Activated CD8-positive, alpha-beta memory T cell treated with anti-CD3 and anti-CD28 coated beads, Interleukin-2, amount 50 U/mL, for 1 hour (primary cell): Measurements from ENCODE around the gene ZBTB5.
"Not testable (repeated sequence)": the region's sequence is repeated elsewhere in the genome, so short reads cannot be mapped to it uniquely, and the experiment has no call there.

Experiments used
- DNase-seq: peaks from one replicate; pipeline ENCODE4 v3.0.0-alpha.2; 2020; ENCODE audit errors: extremely low read depth

ZBTB5 gene

GRCh38 chr9:37486256-37486615, 21.0 kb upstream of the ZBTB5 start:
- no peak for DNase-seq

- peak; percentile 89 for DNase-seq
Measured at GRCh38 chr9:37485389-37486255, 20.4 kb upstream of the ZBTB5 start, which contains the start of gene POLR1E. TSS of gene POLR1E (plus strand) at chr9:37485948. CDS start at chr9:37486048, 100 bp downstream.

- no peak for DNase-seq
Measured at GRCh38 chr9:37480759-37481158, 15.5 kb upstream of the ZBTB5 start.

- DNase-seq: not testable (repeated sequence)
Measured at GRCh38 chr9:37477987-37478619, 12.9 kb upstream of the ZBTB5 start.

GRCh38 chr9:37477443-37477842, 12.2 kb upstream of the ZBTB5 start:
- DNase-seq: not testable (repeated sequence)

- DNase-seq: no peak
Measured at GRCh38 chr9:37476930-37477329, 11.7 kb upstream of the ZBTB5 start.

DNA sequence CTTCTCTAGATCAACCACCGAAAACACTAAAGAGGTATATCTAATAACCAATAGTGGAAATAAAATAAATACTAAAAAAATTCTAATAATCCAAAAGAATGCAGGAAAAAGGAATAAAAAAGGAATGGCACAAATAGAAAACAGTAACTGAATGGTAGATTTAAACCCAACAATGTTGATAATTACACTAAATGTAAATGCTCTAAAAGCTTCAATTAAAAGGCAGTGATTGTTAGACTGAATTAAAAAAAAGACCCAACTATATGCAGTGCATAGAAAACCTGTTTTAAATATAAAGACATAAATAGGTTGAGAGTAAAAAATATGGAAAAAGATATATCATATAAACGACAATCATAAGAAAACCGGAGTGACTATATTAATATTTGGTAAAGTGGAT, 9.2 kb upstream of the ZBTB5 start:
- DNase-seq: no peak

DNA sequence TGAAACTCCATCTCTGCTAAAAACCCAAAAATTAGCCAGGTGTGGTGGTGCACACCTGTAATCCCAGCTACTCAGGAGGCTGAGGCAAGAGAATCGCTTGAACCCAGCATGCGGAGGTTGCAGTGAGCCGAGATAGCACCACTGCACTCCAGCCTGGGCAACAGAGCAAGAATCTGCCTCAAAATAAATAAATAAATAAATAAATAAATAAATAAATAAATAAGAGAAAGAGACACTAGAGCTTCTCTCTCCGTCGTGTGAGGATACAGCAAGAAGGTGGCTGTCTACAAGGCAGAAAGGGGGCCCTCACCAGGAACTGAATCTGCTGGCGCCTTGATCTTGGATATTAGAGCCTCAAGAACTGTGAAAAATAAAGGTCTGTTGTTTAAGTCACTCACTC, 8.7 kb upstream of the ZBTB5 start:
- not testable (repeated sequence) for DNase-seq

DNA sequence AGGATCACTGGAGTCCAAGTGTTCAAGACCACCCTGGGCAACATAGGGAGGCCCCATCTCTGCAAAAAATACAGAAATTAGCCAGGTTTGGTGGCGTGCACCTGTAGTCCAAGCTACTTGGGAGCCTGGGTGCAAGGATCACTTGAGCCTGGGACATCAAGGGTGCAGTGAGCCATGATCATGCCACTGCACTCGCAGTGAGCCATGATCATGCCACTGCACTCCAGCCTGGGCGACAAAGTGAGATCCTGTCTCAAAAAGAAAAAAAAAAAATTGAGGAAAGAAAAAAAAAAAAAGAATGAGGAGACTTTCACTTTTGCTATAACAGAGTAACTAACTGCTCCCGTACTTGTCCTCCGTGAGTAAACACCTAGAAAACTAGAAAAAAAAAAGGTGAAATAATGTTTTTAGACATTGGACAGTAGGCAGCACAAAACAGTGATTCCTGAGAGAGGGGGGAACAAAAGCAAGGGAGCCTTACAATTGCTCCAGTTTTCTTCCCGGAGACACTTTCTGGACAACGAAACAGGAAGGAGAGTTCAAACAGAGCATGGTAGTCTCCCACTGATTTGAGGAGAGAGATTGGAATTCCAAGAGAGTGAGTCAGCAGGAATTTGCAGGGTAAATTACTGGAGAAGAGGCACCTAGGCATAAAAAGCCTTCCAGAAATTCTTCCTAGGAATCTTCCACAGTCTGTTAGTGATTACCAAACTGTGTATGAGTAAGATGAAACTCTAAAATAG, 6.9 kb upstream of the ZBTB5 start:
- no peak for DNase-seq

DNA sequence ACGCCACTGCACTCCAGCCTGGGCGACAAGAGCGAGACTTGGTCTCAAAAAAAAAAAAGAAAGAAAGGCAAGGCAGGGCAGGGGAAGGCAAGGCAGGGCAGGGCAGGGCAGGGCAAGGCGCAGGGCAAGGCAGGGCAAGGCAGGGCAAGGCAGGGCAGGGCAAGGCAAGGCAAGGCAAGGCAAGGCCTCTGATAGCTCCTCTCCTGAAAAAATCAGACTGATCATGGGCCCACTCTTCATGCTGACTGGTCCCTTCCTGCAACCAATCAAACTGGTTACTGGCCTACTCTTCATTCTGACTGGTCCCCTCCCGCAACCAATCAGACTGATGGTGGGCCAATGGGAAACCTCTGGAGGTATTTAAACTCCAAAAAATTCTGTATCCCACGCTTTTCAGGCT, 3.4 kb upstream of the ZBTB5 start:
- DNase-seq: no peak

DNA sequence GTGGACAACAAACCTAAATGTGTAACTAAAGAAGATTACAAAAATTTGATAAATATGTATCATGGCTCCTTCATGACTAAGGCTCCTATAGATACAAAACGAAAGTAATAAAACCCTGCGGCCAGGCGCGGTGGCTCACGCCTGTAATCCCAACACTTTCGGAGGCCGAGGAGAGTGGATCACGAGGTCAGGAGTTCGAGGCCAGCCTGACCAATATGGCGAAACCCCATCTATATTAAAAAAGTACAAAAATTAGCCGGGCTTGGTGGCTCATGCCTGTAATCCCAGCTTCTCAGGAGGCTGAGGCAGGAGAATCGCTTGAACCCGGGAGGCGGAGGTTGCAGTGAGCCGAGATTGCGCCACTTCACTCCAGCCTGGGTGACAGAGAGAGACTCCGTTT, 2.3 kb upstream of the ZBTB5 start:
- not testable (repeated sequence) for DNase-seq

GRCh38 chr9:37466037-37466709, 923 bp upstream of the ZBTB5 start:
- no peak for DNase-seq

- DNase-seq: peak; percentile 76
Measured at GRCh38 chr9:37464426-37465248, 613 bp downstream of the ZBTB5 start.

DNA sequence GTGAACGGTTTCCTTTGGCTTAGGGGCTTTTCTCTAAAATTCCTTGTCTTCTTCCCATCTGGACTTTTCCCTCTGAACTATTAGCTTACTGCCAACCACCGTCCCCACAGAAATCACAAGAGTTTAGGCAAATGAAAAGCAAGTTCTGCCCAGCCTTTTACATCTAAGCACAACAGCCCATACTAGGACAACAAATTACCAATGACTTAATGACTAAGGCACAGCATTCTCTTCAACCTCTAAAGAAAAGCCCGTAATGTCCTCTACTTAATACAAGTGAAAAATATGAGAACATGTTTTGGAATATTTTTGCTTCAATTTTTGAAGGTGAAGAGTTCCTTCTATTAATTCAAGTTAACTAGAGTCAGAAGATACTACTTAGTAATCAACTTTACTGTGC, 1.2 kb downstream of the ZBTB5 start:
- no peak for DNase-seq

- DNase-seq: no peak
Measured at GRCh38 chr9:37456817-37457216, 8.4 kb downstream of the ZBTB5 start.

DNA sequence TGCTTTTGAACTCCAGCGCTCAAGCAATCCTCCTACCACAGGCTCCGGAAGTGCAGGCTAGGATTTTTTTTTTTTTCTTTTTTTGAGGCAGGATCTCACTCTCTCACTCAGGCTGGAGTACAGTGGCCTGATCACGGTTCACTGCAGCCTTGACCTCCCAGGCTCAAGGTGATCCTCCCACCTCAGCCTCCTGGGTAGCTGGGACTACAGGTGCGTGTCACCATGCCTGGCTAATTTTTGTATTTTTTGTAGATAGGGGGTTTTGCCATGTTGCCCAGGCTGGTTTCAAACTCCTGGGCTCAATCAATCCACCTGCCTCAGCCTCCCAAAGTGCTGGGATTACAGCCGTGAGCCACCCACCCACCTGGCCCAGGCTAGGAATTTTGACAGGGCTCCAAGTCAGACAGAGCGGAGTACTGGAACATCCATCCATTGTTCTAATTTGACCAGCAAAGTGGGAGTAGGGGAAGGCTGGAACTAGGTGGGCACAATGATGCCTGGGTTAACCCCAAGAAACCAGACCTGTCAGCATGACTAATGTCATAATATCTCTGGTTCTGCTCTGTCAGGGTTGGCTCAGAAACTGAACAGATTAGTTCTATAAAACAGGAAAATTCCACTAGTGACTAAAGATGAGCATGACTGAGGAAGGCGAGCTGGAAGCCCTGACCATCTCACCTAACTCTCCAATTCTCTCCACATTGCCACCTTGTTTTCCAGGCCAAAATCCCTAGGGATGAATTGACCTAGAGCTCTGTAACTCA, 9.2 kb downstream of the ZBTB5 start:
- no peak for DNase-seq

GRCh38 chr9:37454238-37454637, 11.0 kb downstream of the ZBTB5 start:
- no peak for DNase-seq

- no peak for DNase-seq
Measured at GRCh38 chr9:37453827-37454226, 11.4 kb downstream of the ZBTB5 start.

GRCh38 chr9:37452611-37453010, 12.6 kb downstream of the ZBTB5 start:
- no peak for DNase-seq

GRCh38 chr9:37451628-37452027, 13.6 kb downstream of the ZBTB5 start:
- no peak for DNase-seq
